Vagina (tissue), 2 donors: Measurements from ENCODE around the gene RNF208. TPM values are rescaled to one million over a fixed set of nuclear protein-coding genes. Genes with fewer than 3 reads are reported as not detected.
"Not testable (repeated sequence)": the region's sequence is repeated elsewhere in the genome, so short reads cannot be mapped to it uniquely, and the experiment has no call there.

Source experiments
- DNase-seq, 2 donors: peaks; one replicate each; pipeline ENCODE4 v3.0.0-alpha.2; 2017; ENCODE audit errors: extremely low spot score in 2 of 2
- H3K27ac ChIP-seq: fragments of 200-600 bp; sonication (generic); one replicate; pipeline ENCODE4 v1.5.1; 2019
- H3K27me3 ChIP-seq: fragments of 200-600 bp; sonication (generic); one replicate; pipeline ENCODE4 v1.5.1; 2019
- H3K36me3 ChIP-seq, 2 donors: fragments of 200-600 bp; sonication (generic); one replicate each; pipeline ENCODE4 v1.5.1; 2017 to 2019
- H3K4me1 ChIP-seq: fragments of 200-600 bp; sonication (generic); one replicate; pipeline ENCODE4 v1.5.1; 2019
- H3K4me3 ChIP-seq, 2 donors: fragments of 200-600 bp; sonication (generic); 1 replicate in 1 of 2; 2 replicates in 1 of 2; pipeline ENCODE4 v1.5.1; 2016 to 2019
- H3K9me3 ChIP-seq: fragments of 200-600 bp; sonication (generic); one replicate; pipeline ENCODE4 v1.5.1; 2019
- POLR2A ChIP-seq, 2 donors: fragments of 450-650 bp; IDR thresholded peaks; one replicate each; pipeline ENCODE4 v1.6.1; 2017; ENCODE audit warnings: antibody characterized with exemption in 2 of 2, mild to moderate bottlenecking in 2 of 2, moderate library complexity in 2 of 2
- POLR2AphosphoS5 ChIP-seq, 2 donors: sonication (generic); formaldehyde crosslinking; IDR thresholded peaks; one replicate each; pipeline ENCODE4 v1.9.0; 2017; ENCODE audit warnings: antibody characterized with exemption in 2 of 2, mild to moderate bottlenecking in 2 of 2, low read depth in 1 of 2; ENCODE audit not compliant: insufficient read depth in 1 of 2
- intact Hi-C: fragments of 100-400 bp; cut with DNase I; formaldehyde crosslinking; loops from one replicate; pipeline ENCODE4 v1.15.1; 2023
- total RNA-seq: library from RNA; depleted of rRNA; stranded (reverse); fragments of >200 nt; gene quantifications from one replicate; pipeline ENCODE4 v1.2.3, GENCODE V29; 2016
- TF ChIP-seq, protein P1 (sequence below), 3 experiments: fragments of 450-650 bp in 2 of 3; fragments of 200-600 bp in 1 of 3; sonication (generic) in 1 of 3; IDR thresholded peaks; one replicate each; pipeline ENCODE4 v1.5.1; 2017 to 2019; ENCODE audit warnings: antibody characterized with exemption in 3 of 3, mild to moderate bottlenecking in 2 of 3, moderate library complexity in 2 of 3

Gene RNF208
- total RNA-seq, 1 donor from 2014 or later: 0.98 TPM

DNA sequence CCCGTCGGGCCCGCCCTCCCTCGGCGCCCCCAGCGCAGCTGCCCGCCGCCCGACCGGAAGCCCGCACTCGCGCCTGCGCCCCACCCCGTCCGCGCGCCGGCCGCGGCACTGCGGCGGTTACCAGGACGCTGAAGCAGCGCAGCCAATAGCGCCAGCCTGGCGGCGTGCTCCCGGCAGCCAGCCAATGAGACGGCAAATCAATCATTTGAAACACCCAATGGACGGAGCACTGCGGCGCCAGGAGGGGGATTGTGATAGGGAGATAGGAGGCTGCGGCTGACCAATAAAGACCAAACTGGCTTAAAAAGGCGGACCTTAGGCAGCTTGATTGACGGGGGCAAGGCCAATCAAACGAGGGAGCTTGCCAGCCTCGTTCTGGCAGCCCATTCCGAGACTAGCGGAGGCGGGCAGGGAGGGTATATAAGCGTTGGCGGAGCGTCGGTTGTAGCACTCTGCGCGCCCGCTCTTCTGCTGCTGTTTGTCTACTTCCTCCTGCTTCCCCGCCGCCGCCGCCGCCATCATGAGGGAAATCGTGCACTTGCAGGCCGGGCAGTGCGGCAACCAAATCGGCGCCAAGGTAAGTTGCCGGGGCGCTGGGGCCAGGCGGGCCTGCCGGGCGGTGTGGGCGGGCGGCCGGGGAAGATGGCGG, 18.9 kb upstream of the RNF208 start, which contains the start of gene TUBB4B:
Gene TUBB4B (plus strand): TSS at position 447 of the 649 bp plus-strand sequence. CDS start 74 bp downstream, at position 521.
- Histone ChIP-seq H3K9me3 (no peaks in the 10 kb centered on the region), H3K27me3 (no peaks in the 10 kb centered on the region), H3K27ac (peak within 1 kb of the TSS; percentile 78), H3K4me1 (peaks cover 69% of the 10 kb centered on the region), H3K4me3 (peak within 1 kb of the TSS; percentile 66 to 99), H3K36me3 (peaks cover 0 to 14% of the 10 kb centered on the region in 2 donors)
- DNase-seq: peak; percentile 100
- intact Hi-C loops: no loop called here
- TF ChIP-seq POLR2A (IDR thresholded peaks at IDR 0.05) (peak in 1 of 2 donors; percentile 100), POLR2AphosphoS5 (IDR thresholded peaks at IDR 0.05; ENCODE audit: insufficient read depth in 1 of 2, low read depth in 1 of 2) (peak; percentile 89 to 100)
- TF ChIP-seq, protein P1, sequence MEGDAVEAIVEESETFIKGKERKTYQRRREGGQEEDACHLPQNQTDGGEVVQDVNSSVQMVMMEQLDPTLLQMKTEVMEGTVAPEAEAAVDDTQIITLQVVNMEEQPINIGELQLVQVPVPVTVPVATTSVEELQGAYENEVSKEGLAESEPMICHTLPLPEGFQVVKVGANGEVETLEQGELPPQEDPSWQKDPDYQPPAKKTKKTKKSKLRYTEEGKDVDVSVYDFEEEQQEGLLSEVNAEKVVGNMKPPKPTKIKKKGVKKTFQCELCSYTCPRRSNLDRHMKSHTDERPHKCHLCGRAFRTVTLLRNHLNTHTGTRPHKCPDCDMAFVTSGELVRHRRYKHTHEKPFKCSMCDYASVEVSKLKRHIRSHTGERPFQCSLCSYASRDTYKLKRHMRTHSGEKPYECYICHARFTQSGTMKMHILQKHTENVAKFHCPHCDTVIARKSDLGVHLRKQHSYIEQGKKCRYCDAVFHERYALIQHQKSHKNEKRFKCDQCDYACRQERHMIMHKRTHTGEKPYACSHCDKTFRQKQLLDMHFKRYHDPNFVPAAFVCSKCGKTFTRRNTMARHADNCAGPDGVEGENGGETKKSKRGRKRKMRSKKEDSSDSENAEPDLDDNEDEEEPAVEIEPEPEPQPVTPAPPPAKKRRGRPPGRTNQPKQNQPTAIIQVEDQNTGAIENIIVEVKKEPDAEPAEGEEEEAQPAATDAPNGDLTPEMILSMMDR (IDR thresholded peaks at IDR 0.05): peak in 1 of 3 experiments; percentile 15

DNA sequence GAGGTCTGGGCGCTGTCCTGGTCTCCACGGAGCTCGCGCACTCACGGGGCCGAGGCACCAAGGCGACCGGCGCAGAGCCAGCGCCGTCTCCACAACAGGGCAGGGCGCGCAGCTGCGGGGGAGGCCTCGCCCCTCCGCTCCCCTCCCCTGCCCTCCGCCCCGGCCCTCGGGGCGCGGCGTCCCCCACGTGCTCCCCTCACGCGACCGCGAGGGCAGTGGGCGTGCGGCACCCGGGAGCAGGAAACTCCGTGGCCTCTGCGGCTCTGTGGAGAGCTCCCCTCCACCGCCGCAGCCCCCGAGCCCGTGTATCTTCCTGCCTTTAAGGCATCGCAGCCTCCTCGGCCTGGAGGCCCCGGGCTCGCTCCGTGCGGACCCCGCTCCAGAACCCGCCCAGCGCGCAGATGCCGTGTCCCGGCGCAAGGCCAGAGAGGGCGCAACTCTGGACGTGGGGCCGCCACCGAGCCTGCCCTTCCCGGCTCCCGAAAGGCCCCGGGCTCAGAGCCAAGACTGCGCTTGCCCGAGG, 18.3 kb upstream of the RNF208 start:
- peaks cover 75% of the 10 kb centered on the region for H3K4me1 ChIP-seq
- no peak for TF ChIP-seq POLR2AphosphoS5 (IDR thresholded peaks at IDR 0.05; ENCODE audit: insufficient read depth in 1 of 2, low read depth in 1 of 2)
- TF ChIP-seq POLR2A (IDR thresholded peaks at IDR 0.05): no peak
- H3K27me3 ChIP-seq: no peaks in the 10 kb centered on the region
- intact Hi-C loops: no loop called here
- H3K36me3 ChIP-seq: peaks cover 0 to 14% of the 10 kb centered on the region in 2 donors
- peak overlapping the region; percentile 66 to 75 for H3K4me3 ChIP-seq
- no peaks in the 10 kb centered on the region for H3K9me3 ChIP-seq
- H3K27ac ChIP-seq: peak overlapping the region; percentile 76
- DNase-seq: no peak

DNA sequence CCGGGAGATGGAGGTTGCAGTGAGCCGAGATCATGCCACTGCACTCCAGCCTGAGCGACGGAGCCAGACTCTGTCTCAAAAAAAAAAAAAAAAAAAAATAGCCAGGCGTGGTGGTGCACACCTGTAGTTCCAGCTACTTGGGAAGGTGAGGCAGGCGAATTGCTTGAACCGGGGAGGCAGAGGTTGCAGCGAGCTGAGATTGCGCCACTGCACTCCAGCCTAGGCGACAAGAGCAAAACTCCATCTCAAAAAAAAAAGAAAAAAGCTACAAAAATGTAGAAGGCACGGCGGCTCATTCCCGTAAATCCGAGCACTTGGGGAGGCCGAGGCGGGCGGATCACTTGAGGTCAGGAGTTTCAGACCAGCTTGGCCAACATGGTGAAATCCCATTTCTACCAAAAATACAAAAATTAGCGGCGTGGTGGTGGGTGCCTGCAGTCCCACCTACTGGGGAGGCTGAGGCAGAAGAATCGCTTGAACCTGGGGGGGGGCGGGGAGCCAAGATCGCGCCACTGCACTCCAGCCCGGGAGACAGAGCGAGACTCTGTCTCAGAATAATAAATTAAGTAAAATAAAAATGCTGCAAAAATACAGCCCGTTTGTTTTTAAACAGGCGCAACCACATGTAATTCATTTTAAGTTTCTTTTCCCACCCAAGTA, 17.6 kb upstream of the RNF208 start:
- H3K27me3 ChIP-seq, H3K9me3 ChIP-seq, intact Hi-C loops, DNase-seq: not testable (repeated sequence)
- Histone ChIP-seq H3K4me1 (peaks cover 72% of the 10 kb centered on the region), H3K36me3 (peaks cover 0 to 14% of the 10 kb centered on the region in 2 donors), H3K27ac (peak overlapping the region; percentile 76), H3K4me3 (peak overlapping the region; percentile 66 to 75)

DNA sequence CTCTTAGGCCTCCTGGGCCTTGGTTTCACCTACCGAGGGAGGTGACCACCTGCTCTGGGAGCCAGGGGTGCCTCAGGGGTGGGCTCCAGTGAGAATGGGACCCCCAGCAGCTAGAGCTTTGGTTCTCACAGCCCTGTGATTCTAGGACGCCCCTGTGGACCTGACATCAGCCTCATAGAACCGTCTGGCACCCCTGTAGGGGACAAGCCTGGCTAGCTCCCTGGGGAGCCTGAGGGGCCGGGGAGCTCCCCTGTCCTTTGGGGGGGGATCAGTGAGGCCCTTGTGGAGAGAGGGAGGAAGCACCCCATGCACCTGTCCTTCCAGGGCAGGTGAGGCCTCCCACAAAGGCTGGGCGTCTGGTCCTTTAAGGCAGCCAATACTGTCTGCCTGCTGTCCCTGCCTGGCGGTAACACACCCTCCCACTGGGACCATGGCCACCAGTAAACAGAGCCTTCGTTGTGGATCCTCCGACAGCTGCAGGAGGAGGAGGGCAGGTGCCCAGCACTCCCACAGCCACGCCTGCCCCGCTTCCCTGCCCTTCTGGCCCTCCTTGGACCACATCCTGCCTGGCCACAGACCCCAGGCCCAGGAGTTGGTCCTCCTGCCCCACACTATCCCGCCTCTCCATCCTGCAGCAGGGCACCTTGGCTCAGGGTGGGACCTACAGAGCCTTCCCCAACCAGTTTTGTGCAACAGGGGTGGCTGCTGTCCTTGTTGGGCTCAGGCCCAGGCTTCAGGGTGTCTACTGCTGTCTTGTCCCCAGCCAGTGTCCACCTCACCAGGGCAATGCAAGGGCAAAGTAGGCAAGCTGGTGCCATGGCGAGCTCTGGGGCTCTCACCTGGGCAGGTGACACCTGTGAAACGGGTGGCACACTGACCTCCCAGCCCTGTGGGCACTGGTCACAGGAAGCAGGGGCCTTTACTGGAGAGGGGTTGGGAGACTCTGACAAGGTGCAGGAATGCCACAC, 16.0 kb upstream of the RNF208 start:
- H3K4me1 ChIP-seq: peaks cover 55% of the 10 kb centered on the region

DNA sequence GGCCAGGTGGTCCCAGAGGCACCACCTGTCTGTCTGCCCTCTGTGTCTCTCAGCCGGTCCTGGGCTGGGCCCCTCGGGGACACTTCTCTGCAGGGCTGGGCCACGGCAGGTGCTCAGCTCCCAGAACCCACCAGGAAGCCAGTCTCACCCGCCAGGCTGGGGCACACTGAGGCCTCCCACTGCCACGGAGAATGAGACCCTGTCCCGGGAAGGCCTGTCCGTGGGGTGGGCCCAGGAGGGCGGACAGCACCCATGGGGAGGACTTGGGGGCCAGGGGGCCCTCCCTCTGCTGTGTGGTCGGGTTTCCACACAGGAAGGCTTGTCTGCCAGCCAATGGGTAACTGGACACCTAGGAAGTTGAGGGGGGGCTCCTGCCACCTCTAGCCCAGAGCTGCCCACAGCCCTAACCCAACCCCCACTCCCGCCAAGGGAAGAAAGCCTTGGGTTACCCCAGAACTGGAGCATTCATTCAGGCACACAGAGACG, 14.9 kb upstream of the RNF208 start:
- H3K4me1 ChIP-seq: peaks cover 45% of the 10 kb centered on the region
- no peak for DNase-seq
- peaks cover 4% of the 10 kb centered on the region for H3K27me3 ChIP-seq
- H3K9me3 ChIP-seq: no peaks in the 10 kb centered on the region
- peak overlapping the region in 1 of 2 donors; percentile 27 for H3K4me3 ChIP-seq
- intact Hi-C loops: no loop called here
- H3K27ac ChIP-seq: no peak overlapping the region
- TF ChIP-seq, protein P1 (IDR thresholded peaks at IDR 0.05): no peak
- TF ChIP-seq POLR2AphosphoS5 (IDR thresholded peaks at IDR 0.05; ENCODE audit: insufficient read depth in 1 of 2, low read depth in 1 of 2): no peak
- no peaks in the 10 kb centered on the region for H3K36me3 ChIP-seq

More for the DNA sequence above, 16.0 kb upstream of the RNF208 start:
- Histone ChIP-seq H3K9me3 (no peaks in the 10 kb centered on the region), H3K27me3 (no peaks in the 10 kb centered on the region), H3K27ac (no peak overlapping the region), H3K4me3 (no peak overlapping the region), H3K36me3 (peaks cover 0 to 5% of the 10 kb centered on the region in 2 donors)
- intact Hi-C loops: no loop called here
- TF ChIP-seq POLR2A (IDR thresholded peaks at IDR 0.05) (no peak), POLR2AphosphoS5 (IDR thresholded peaks at IDR 0.05; ENCODE audit: insufficient read depth in 1 of 2, low read depth in 1 of 2) (no peak)
- TF ChIP-seq, protein P1 (IDR thresholded peaks at IDR 0.05): no peak
- DNase-seq: no peak
